GM19395 (cell line): ENCODE results near the gene ZNF506.
"Not testable (repeated sequence)": the region's sequence is repeated elsewhere in the genome, so short reads cannot be mapped to it uniquely, and the experiment has no call there.

ENCODE experiments used
- ATAC-seq: cut with Tn5 transposase; IDR thresholded peaks from one replicate; pipeline ENCODE4 v1.9.1; 2021; ENCODE audit warnings: mild to moderate bottlenecking, moderate library complexity; ENCODE audit not compliant: unreplicated experiment

ZNF506 gene

DNA sequence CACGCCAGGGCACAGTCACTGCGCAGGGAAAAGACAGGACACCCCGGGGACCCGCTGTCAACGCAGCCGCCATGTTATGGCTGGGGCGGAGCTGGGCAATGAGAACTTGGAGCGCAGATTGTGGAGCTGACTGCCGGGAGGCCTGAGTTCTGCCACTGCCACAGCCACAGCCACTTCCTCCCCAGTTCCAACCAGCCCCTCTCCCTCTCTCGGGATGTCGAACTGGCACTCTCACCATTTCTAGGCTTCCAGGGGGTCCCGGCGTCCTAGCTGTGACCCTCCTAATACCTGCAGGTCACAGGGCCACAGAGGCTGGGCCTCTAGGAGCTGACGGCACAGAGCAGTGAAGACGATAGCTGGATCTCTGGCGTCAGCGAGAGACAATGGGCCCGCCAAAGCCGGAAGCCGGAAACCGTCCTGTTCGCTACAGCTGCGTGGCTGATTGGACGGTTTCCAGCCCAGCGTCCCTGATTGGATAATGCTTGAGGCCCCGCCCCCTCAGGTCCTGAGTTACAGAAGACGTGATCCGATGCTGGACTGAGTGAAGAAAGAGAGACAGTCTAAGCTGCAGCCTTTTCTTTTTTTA, at the start of gene ZNF506:
ZNF506 (minus strand) TSS at position 385 of the 586 bp plus-strand sequence; CDS start at position 238, 147 bp downstream.
- ATAC-seq, result peak; percentile 93

DNA sequence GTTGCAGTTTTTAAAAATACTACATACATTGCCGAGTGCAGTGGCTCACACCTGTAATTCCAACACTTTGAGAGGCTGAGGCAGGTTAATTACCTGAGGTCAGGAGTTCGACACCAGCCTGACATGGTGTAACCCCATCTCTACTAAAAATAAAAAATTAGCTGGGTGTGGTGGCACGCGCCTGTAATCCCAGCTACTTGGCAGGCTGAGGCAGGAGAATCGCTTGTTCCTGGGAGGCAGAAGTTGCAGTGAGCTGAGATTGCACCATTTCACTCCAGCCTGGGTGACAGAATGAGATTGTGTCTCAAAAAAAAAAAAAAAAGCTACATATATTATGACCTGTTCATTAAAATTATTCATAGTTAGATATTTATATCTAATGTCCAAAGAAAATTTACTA, 48.5 kb upstream of the ZNF506 start:
- ATAC-seq, result not testable (repeated sequence)

DNA sequence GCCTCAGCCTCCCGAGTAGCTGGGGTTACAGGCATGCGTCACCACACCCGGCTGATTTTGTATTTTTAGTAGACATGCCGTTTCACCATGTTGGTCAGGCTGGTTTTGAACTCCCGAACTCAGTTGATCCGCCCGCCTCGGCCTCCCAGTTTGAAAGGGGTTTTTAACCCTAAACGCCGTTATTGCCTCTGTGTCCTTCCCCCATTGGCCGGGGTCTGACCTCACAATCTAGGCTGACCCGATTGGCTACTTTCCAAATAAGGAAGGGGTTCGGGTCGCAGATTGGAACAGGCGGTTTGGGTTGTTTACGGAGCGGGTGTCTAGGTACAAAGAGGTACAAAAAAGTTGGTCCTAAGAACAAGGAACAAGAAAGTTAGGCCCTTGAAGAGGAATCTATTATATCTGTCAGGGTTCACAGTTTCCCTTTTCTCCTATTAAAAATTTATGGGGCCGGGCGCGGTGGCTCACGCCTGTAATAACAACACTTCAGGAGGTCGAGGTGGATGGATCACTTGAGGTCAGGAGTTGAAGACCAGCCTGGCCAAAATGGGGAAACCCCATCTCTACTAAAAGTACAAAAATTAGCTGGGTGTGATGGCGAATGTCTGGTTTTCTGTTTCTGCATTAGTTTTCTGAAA, 45.2 kb upstream of the ZNF506 start:
- ATAC-seq, result no peak

DNA sequence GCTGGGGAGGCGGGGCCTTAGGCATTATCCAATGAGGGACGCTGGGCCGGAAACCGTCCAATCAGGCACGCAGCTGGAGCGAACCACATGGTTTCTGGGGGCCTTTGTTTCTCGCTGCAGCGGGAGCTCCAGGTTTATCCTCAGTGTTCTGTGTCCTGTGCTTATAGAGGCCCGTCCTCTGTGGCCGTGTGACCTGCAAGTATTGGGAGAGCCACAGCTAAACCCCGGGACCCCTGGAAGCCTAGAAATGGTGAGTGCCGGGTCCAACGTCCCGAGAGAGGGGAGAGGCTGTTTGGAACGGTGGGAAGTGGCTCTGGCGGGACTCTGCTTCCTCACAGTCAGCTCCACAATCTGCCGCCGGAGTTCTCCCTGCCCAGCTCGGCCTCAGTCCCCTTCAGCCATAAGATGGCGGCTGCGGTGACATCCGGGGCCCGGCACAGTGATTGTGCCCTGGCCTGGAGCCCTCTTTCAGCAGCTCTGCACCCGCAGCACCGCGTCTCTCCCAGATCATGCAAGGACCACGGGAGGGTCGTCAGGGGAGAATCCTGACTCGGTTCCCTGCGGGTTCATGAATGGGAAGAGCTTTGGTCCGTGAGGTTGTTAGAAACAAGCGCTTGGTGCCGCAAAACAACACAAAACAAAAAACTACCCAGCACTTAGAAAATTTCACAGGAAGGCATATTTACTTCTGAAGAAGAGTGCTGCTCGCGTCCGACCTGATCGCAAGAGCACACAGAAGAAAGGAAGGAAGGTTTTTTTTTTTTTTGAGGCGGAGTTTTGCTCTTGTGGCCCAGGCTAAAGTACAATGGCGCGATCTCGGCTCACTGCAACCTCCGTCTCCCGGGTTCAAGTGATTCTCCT, 44.4 kb upstream of the ZNF506 start, which contains the start of gene ZNF253:
ZNF253 (plus strand) TSS at position 133 of the 861 bp plus-strand sequence; CDS start at position 248, 115 bp downstream.
- peak; percentile 97 for ATAC-seq

DNA sequence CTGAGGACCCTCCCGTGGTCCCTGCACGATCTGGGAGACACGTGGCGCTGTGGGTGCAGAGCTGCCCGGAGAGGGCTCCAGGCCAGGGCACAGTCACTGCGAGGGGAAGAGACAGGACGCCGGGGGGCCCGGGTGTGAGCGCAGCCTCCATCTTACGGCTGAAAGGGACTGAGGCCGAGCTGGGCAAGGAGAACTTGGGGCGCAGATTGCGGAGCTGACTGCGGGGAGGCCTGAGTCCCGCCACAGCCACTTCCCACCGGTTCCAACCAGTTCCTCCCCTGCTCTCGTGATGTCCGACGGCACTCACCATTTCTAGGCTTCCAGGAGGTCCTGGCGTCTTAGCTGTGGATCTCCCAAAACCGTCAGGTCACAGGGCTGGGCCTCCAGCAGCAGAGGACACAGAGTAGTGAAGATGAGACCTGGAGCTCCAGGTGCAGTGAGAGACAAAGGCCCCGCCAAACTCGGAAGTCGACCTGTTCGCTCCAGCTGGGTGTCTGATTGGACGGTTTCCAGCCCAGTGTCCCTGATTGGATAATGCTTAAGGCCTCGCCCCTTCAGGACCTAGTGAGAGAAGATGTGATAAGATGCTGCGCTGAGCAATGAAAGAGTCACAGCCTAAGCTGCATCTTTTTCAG, 39.3 kb upstream of the ZNF506 start:
- no peak for ATAC-seq

DNA sequence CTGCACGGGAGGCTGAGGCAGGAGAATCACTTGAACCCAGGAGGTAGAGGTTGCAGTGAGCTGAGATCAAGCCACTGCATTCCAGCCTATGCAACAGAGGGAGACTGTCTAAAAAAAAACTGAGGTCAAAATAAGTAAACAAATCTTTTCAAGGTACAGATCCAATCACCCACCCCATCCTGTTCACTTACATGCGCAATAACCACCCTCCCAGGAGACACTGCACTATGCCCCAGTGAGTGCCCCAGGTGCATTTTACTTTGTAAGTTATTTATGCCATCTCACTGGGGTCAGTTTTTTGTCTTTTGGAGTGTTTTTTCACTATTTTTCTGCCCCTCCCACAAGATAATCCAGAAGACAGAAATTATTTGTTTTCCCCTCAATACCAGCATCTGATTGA, 37.2 kb upstream of the ZNF506 start:
- ATAC-seq, result no peak

DNA sequence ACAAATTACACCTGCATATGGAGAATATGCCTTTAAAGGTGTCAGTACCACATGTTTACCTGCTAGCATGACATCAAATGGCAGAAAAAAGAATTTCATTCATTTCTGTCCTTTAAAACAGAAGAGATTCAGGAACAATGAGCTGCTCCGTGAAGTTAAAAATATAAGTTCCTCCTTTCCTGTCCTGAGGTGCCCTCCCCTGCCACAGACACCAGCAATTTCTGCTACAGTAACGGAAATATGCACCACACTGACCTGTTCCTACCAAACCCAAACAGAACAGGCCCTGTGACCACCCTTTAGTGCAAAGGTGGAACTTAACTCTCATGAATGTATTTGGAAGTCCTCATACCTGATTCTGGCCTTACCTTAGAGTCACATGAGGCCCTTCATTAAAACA, 30.2 kb upstream of the ZNF506 start:
- not testable (repeated sequence) for ATAC-seq

DNA sequence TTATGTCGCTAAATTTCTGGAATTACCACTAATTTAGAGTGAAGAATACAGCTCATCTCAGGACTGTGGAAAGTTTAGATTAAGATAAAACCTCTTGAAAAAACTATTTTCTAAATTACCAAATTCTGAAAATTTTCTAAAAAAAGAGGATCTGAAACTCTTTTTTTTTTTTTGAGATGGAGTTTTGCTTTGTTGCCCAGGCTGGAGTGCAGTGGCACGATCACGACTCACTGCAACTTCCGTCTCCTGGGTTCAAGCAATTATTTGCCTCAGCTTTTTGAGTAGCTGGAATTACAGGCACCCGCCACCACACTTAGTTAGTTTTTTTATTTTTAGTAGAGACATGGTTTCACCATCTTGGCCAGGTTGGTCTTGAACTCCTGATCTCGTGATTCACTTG, 27.5 kb upstream of the ZNF506 start:
- no peak for ATAC-seq

DNA sequence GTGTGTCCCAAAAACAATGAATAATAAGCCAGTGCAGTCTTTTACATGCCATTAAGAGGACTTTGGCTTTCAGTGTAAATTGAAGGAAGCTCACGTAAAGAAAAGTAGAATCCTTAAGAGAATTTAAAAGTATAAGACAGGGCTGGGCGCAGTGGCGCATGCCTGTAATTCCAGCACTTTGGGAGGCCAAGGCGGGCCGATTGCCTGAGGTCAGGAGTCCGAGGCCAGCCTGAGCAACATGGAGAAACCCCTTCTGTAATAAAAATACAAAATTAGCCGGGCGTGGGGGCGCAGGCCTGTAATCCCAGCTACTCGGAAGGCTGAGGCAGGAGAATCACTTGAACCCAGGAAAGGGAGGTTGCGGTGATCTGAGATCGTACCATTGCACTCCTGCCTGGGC, 26.2 kb upstream of the ZNF506 start:
- ATAC-seq, result no peak

DNA sequence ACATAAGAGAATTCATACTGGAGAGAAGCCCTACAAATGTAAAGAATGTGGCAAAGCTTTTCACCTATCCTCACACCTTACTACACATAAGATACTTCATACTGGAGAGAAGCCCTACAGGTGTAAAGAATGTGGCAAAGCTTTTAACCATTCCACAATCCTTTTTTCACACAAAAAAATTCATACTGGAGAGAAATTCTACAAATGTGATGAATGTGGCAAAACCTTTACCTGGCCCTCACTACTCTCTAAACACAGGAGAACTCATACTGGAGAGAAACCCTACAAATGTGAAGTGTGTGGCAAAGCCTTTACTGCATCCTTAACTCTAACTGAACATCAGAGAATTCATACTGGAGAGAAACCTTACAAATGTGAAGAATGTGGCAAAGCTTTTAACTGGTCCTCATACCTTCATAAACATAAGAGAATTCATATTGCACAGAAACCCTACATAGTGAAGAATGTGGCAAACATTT, 14.0 kb upstream of the ZNF506 start:
- no peak for ATAC-seq

DNA sequence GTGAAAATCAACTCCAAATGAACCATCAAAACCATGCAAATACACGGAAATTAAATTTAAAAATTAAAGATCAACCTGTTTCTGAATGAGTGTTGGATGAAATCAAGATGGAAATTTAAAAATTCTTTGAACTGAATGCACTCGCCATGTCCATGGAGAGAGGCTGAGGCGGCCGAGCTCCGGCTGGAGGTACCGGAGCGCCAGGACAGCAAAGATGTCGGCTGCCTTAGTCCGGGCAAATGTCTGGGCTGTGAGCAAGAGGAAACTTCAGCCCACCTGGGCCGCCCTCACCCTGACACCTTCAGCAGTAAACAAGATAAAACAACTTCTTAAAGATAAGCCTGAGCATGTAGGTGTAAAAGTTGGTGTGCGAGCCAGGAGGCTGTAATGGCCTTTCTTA, 5.3 kb upstream of the ZNF506 start:
- no peak for ATAC-seq

DNA sequence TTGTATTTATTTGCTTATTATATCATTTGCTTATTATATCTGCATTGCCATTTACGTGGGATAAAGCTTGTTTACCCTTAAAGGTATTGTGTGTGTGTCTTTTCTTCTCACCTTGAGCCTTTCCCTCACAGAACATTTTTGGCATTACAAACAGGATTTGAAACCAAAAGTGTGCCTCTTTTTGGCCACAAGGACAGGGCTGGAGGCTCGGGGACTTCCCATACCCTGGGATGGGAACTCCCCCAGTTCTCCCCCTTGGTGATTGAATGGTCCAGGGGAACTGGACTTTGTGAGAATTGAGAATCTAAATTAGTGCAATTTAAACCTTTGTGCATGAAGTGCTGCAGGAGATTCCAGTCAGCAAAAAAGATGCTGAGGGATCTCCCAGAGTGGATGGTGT, 2.4 kb upstream of the ZNF506 start:
- no peak for ATAC-seq

DNA sequence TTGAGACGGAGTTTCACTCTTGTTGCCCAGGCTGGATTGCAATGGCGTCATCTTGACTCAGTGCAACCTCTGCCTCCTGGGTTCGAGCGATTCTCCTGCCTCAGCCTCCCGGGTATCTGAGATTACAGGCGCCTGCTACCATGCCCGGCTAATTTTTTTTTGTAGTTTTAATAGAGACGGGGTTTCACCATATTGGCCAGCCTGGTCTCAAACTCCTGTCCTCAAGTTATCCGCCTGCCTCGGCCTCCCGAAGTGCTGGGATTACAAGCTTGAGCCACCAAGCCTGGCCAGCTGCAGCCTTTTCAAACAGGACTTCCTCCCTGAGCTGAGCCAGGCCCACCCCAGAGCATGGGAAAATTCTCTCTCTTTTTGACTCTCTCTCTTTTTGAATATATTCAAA, 426 bp upstream of the ZNF506 start:
- ATAC-seq, result peak; percentile 11

DNA sequence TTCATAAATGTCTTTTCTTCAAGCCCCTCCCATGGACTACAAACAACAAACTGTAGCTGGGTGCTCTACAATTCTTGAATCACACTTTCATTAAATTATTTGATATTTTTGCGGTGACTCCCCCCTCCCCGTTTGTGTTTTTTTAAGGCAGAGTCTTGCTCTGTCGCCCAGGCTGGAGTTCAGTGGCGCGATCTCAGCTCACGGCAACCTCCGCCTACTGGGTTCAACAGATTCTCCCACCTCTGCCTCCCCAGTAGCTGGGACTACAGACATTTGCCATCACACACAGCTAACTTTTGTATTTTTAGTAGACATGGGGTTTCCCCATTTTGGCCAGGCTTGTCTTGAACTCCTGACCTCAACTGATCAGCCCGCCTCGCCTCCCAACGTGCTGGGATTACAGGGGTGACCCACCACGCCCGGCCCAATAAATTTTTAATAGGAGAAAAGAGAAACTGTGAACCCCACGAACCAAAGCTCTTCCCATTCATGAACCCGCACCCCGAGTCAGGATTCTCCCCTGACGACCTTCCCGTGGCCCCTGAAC, 703 bp downstream of the ZNF506 start:
- ATAC-seq, result peak; percentile 12

DNA sequence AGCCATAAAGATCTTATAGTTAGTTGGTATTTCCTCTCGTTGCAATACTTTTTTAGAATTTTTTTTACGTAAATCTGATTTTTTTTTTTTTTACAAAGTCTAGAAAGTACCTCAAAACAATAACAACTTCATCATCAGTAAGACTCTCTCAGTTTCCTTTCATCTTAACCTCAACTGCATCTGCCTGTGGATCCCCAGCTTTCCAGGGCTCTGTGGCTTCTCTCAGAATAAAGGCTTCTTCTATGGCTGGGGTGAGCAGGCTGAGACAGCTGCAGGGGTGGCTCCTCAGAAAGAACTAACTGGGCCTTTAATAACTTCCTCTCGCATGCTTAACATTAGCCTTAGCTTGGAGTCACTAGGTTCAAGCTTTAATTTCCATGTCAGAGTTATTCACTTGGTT, 4.2 kb downstream of the ZNF506 start:
- no peak for ATAC-seq

DNA sequence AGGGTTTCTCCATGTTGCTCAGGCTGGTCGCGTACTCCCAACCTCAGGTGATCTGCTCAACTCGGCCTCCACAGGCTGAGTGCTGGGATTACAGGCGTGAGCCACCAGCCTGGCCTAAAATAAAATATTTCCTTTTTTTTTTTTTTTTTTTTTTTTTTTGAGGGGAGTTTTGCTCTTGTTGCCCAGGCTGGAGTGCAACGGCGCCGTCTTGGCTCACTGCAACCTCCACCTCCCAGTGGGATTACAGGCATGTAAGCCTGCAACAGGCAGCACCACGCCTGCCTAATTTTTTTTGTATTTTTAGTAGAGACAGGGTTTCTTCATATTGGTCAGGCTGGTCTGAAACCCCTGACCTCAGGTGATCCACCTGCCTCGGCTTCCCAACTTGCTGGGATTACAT, 4.9 kb downstream of the ZNF506 start:
- ATAC-seq, result no peak

DNA sequence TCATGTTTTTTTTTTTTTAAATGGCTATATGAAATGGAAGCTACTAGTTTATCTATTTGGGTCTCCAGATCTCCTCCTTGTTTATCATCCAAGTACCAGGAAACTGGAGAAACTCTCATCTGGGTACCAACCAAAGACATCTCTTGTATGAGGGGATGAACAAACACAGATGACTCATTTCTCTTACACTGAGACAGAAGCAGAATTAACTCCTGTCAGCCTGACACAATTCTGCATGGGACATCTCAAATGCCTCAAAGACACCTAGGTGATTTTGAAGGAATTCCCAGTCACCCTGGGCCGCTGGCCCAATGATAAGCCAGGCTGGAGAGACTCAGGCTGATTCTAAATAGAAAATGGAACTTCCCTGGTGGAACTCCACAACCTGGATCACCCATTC, 9.6 kb downstream of the ZNF506 start:
- not testable (repeated sequence) for ATAC-seq

DNA sequence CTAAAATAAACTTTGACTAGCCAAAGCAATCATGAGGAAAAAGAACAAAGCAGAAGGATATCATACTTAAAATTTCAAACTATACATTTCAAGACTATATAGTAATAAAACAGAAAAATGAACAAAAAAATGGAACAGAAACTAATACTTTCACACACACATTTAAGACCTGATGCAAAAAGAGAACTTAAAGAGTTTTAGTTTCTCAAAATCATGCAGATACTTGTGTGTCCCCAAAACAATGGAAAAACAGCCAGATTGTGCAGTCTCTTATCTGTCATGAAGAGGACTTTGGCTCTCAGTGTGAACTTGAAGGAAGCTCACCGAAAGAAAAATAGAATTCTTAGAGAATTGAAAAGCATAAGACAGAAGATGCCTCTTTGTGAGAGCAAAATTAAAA, 16.1 kb downstream of the ZNF506 start:
- ATAC-seq, result no peak

DNA sequence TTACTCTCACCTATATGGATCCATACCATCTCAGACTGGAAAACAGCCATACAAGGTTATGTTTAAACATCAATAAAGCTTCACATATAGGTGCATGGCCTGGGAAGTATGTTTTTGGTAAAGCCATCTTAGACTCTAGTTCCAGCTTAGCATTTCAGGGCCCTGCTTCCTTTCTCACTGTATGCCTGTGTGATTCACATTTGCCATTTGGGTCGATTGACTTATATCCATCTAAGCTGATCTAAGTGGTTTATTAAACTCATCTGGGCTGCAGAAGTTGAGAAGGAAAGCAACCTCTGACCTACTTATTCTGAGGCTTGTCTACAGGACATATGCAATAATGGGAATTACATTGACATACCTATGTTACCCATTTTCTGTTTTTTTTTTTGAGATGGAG, 33.5 kb downstream of the ZNF506 start:
- ATAC-seq, result no peak

DNA sequence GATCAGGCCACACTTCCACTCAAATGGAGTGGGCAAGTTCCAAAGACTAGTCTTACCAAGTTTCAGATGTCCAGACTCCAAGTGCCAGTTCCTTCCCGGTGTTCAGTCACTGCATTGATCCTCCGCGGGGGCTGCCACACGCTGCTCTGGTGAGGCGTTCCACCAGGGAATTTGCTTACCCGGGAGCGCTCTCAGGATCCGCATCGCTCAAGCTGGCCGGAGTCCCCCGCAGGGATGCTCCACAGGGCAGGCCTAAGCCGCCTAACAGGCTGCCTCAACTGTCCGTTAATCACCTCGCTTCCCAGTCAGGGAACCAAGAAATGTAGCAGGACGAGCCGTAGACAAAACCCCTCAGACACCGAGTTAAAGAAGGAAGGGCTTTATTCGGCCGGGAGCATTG, 36.1 kb downstream of the ZNF506 start:
- not testable (repeated sequence) for ATAC-seq

DNA sequence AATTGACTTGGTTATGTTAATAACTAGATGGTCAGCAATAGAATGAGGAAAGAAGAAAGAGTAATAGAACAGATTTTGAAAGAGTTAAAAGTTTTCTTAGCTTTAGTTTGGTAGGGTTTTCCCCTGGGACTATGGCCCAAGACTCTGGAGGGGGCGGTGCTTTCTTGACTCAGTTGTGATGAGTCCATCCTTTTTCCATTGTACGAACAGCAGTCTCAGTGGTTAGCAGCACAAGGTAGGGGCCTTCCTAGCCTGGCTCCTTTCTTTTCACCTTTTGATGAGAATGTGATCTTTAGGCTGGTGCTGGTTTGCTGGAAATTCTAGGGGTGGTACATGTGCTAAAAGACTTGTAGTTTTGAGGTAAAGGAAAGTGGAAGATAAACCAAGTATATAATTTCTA, 38.8 kb downstream of the ZNF506 start:
- ATAC-seq, result no peak
